B cell (primary cell): ENCODE measurements around the gene FATE1. TPM values are rescaled to one million over a fixed set of nuclear protein-coding genes. Genes with fewer than 3 reads are reported as not detected.

ENCODE experiments used
- ATAC-seq: fragments of 200-7000 bp; cut with Tn5 transposase; one replicate; pipeline ENCODE4 v1.10.0; 2021; ENCODE audit warnings: low read depth, mild to moderate bottlenecking, moderate number of reproducible peaks, moderate library complexity
- CTCF ChIA-PET: fragments of 350-600 bp; sonication (Branson Sonifier 250); formaldehyde crosslinking; loops from one replicate; lab custom pipeline; 2021; ENCODE audit warnings: antibody characterized with exemption, inconsistent platforms; lab: Charles Lee
- POLR2A ChIA-PET: fragments of 350-600 bp; sonication (Branson Sonifier 250); formaldehyde crosslinking; loops from one replicate; lab custom pipeline; 2021; ENCODE audit warnings: antibody characterized with exemption; lab: Charles Lee
- DNase-seq: peaks from one replicate; pipeline ENCODE4 v3.0.0; 2013
- H2AFZ ChIP-seq: 2 replicates; pipeline ENCODE4 v1.6.1; 2012; ENCODE audit warnings: mild to moderate bottlenecking, low read depth, low read length; ENCODE audit not compliant: insufficient read depth, poor library complexity, severe bottlenecking
- H3K27ac ChIP-seq, 2 donors: 1 replicate in 1 of 2; 2 replicates in 1 of 2; pipeline ENCODE4 v1.5.1; 2012 to 2013; ENCODE audit warnings: low read length in 2 of 2, mild to moderate bottlenecking in 2 of 2, moderate library complexity in 1 of 2
- H3K27me3 ChIP-seq, 4 experiments: fragments of 200-600 bp in 1 of 4; sonication (generic) in 1 of 4; replicated peaks in 1 of 4; 1 replicate in 2 of 4; 2 replicates in 2 of 4; pipeline versions ENCODE4 v1.6.1 to v1.7.0; 2013 to 2016; ENCODE audit warnings: low read length in 3 of 4, mild to moderate bottlenecking in 2 of 4, mixed read lengths in 1 of 4, moderate library complexity in 1 of 4; ENCODE audit not compliant: insufficient read depth in 4 of 4, control insufficient read depth in 3 of 4; ENCODE audit errors: control extremely low read depth in 1 of 4
- H3K36me3 ChIP-seq, 2 experiments: replicated peaks in 1 of 2; 1 replicate in 1 of 2; 2 replicates in 1 of 2; pipeline versions ENCODE4 v1.6.1 to v1.7.1; 2013; ENCODE audit warnings: low read length in 1 of 2; ENCODE audit not compliant: insufficient read depth in 2 of 2, control insufficient read depth in 1 of 2; ENCODE audit errors: control extremely low read depth in 1 of 2, extremely low read depth in 1 of 2
- H3K4me1 ChIP-seq, 2 donors: fragments of 200-600 bp in 1 of 2; sonication (generic) in 1 of 2; 1 replicate in 1 of 2; 2 replicates in 1 of 2; pipeline versions ENCODE4 v1.5.1 to v1.6.1; 2013 to 2017; ENCODE audit warnings: low read length in 2 of 2; ENCODE audit not compliant: control insufficient read depth in 2 of 2, insufficient read depth in 2 of 2
- H3K4me2 ChIP-seq: replicated peaks from 2 replicates; pipeline ENCODE3; 2012; ENCODE audit warnings: mild to moderate bottlenecking, low read depth, low read length; ENCODE audit not compliant: poor library complexity, severe bottlenecking
- H3K4me3 ChIP-seq, 5 experiments: fragments of 200-600 bp in 1 of 5; sonication (generic) in 1 of 5; 1 replicate in 3 of 5; 2 replicates in 2 of 5; pipeline versions ENCODE4 v1.5.1 to v1.7.0; 2011 to 2016; ENCODE audit warnings: low read length in 4 of 5, mild to moderate bottlenecking in 4 of 5, low read depth in 2 of 5, control low read depth in 1 of 5, moderate library complexity in 1 of 5; ENCODE audit not compliant: insufficient read depth in 1 of 5; ENCODE audit errors: control extremely low read depth in 1 of 5, extremely low read depth in 1 of 5
- H3K79me2 ChIP-seq: fragments of 200-600 bp; sonication (generic); one replicate; pipeline ENCODE4 v1.6.0; 2016; ENCODE audit warnings: low read length; ENCODE audit not compliant: control insufficient read depth, insufficient read depth
- H3K9ac ChIP-seq: fragments of 200-600 bp; sonication (generic); 2 replicates; pipeline ENCODE4 v1.6.1; 2017; ENCODE audit warnings: mild to moderate bottlenecking, low read length, moderate library complexity
- H3K9me3 ChIP-seq, 3 donors: one replicate each; pipeline versions ENCODE4 v1.6.1 to v1.7.1; 2013; ENCODE audit warnings: low read length in 2 of 3; ENCODE audit not compliant: control insufficient read depth in 2 of 3, insufficient read depth in 1 of 3; ENCODE audit errors: control extremely low read depth in 1 of 3
- H4K20me1 ChIP-seq: 2 replicates; pipeline ENCODE4 v1.6.0; 2012; ENCODE audit warnings: mild to moderate bottlenecking, low read length; ENCODE audit not compliant: insufficient read depth, control insufficient read depth, poor library complexity, severe bottlenecking
- H3K27ac Mint-ChIP-seq: one replicate; pipeline ENCODE4 v1.8.0; 2021; ENCODE audit warnings: mixed read lengths
- H3K27me3 Mint-ChIP-seq: one replicate; pipeline ENCODE4 v1.8.0; 2021; ENCODE audit warnings: mixed read lengths
- H3K4me1 Mint-ChIP-seq: one replicate; pipeline ENCODE4 v1.8.0; 2021; ENCODE audit warnings: mixed read lengths
- H3K4me3 Mint-ChIP-seq: one replicate; pipeline ENCODE4 v1.8.0; 2021; ENCODE audit warnings: mixed read lengths
- H3K9me3 Mint-ChIP-seq: one replicate; pipeline ENCODE4 v1.8.0; 2022; ENCODE audit warnings: mixed read lengths; ENCODE audit not compliant: insufficient read depth
- CTCF ChIP-seq: fragments of 200-600 bp; IDR thresholded peaks from one replicate; pipeline ENCODE4 v1.8.0; 2022; ENCODE audit warnings: antibody characterized with exemption, mild to moderate bottlenecking
- EZH2 ChIP-seq: IDR thresholded peaks from 2 replicates; pipeline ENCODE4 v1.6.1; 2012; ENCODE audit warnings: borderline replicate concordance, low read depth, mild to moderate bottlenecking, moderate library complexity, low read length; ENCODE audit not compliant: insufficient read depth, poor library complexity, severe bottlenecking
- WGBS: methylation state at CpG from one replicate; pipeline ENCODE4 v1.1.5; 2013; ENCODE audit warnings: missing lambda C conversion rate; ENCODE audit not compliant: insufficient coverage; 5-methylcytosine and 5-hydroxymethylcytosine counted together
- intact Hi-C: fragments of 100-400 bp; cut with micrococcal nuclease; formaldehyde crosslinking; loops from one replicate; pipeline ENCODE4 v1.10.0; 2022
- polyA plus RNA-seq: library from polyadenylated mRNA; depleted of rRNA; stranded (reverse); fragments of >200 nt; gene quantifications from 2 replicates; pipeline ENCODE4 v1.2.3, GENCODE V29; 2012
- total RNA-seq, 2 donors: library from RNA; stranded (reverse); fragments of 120-200 nt in 1 of 2; gene quantifications; 1 replicate in 1 of 2; 2 replicates in 1 of 2; pipeline versions ENCODE4 v1.2.3 to v1.2.4, GENCODE V29; 2013 to 2022

Gene FATE1
- total and polyA plus RNA-seq, 2 donors (not counting 1 experiment from before 2014, with no cell fraction given): not detected

- Mint-ChIP-seq H3K4me1 (no peaks in the 10 kb centered on the region), H3K27me3 (peaks cover 8% of the 10 kb centered on the region), H3K27ac (no peak overlapping the region), H3K9me3 (no peaks in the 10 kb centered on the region), H3K4me3 (no peak overlapping the region)
- no peak overlapping the region for H3K9ac ChIP-seq
- no peak overlapping the region for H2AFZ ChIP-seq
- no peaks in the 10 kb centered on the region for H3K27me3 ChIP-seq
- H3K4me1 ChIP-seq: no peaks in the 10 kb centered on the region
- no peak overlapping the region for H3K27ac ChIP-seq
- H3K79me2 ChIP-seq: no peaks in the 10 kb centered on the region
- no peak for ATAC-seq
- no peaks in the 10 kb centered on the region for H3K9me3 ChIP-seq
- POLR2A ChIA-PET: no interaction called here
- no peak overlapping the region for H3K4me3 ChIP-seq
- H3K4me2 ChIP-seq: no peak overlapping the region
- CTCF ChIA-PET: no interaction called here
- intact Hi-C loops: no loop called here
- no peak for DNase-seq
- H3K36me3 ChIP-seq: no peaks in the 10 kb centered on the region
- H4K20me1 ChIP-seq: no peaks in the 10 kb centered on the region
- TF ChIP-seq EZH2: no peak
- TF ChIP-seq CTCF: no peak
Measured at GRCh38 chrX:151688695-151689094, 27.1 kb upstream of the FATE1 start.

GRCh38 chrX:151692825-151693224, 23.0 kb upstream of the FATE1 start:
- WGBS: 89% methylated on average over 3 of the region's 6 CpGs
- Histone ChIP-seq H3K9ac (no peak overlapping the region), H3K9me3 (no peaks in the 10 kb centered on the region), H3K4me2 (no peak overlapping the region), H3K4me1 (no peaks in the 10 kb centered on the region), H3K36me3 (no peaks in the 10 kb centered on the region), H3K4me3 (no peak overlapping the region), H3K27ac (no peak overlapping the region), H4K20me1 (no peaks in the 10 kb centered on the region), H3K79me2 (no peaks in the 10 kb centered on the region), H3K27me3 (no peaks in the 10 kb centered on the region), H2AFZ (no peak overlapping the region)
- TF ChIP-seq CTCF: no peak
- no peak for TF ChIP-seq EZH2
- intact Hi-C loops: no loop called here
- ChIA-PET POLR2A (no interaction called here), CTCF (no interaction called here)
- Mint-ChIP-seq H3K27ac (no peak overlapping the region), H3K4me3 (no peak overlapping the region), H3K27me3 (peaks cover 16% of the 10 kb centered on the region), H3K9me3 (no peaks in the 10 kb centered on the region), H3K4me1 (no peaks in the 10 kb centered on the region)
- DNase-seq (no peak), ATAC-seq (no peak)
